Activated CD4-positive, CD25-positive, alpha-beta regulatory T cell (primary cell): Measurements from ENCODE around the gene AHI1.

ENCODE experiments used
- DNase-seq, 4 experiments: peaks; one replicate each; lab custom pipeline; 2025; lab: John Stamatoyannopoulos, UW

AHI1 gene

GRCh38 chr6:135451617-135452190, 45.8 kb downstream of the AHI1 start:
- no peak for DNase-seq

DNA sequence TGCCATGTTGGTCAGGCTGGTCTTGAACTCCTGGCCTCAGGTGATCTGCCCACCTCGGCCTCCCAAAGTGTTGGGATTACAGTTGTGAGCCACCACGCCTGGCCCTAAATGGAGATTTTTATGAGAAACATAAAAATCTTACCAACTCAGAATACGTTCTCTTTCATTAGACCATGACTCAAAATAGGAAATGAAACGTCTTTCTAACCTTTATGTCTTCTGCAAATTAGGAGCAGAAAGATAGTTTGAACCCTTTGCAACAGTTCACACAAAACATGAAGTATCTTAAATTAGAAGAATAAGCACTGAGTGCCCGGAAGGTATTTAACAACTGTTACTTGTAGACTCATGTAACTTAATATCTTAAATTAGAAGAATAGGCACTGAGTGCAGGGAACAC, 48.3 kb downstream of the AHI1 start:
- no peak for DNase-seq

- DNase-seq = no peak
Observed at GRCh38 chr6:135440087-135440792, 57.3 kb downstream of the AHI1 start.

GRCh38 chr6:135439549-135439948, 58.0 kb downstream of the AHI1 start:
- DNase-seq = no peak

- DNase-seq = no peak
Observed at GRCh38 chr6:135438907-135439535, 58.5 kb downstream of the AHI1 start.

DNA sequence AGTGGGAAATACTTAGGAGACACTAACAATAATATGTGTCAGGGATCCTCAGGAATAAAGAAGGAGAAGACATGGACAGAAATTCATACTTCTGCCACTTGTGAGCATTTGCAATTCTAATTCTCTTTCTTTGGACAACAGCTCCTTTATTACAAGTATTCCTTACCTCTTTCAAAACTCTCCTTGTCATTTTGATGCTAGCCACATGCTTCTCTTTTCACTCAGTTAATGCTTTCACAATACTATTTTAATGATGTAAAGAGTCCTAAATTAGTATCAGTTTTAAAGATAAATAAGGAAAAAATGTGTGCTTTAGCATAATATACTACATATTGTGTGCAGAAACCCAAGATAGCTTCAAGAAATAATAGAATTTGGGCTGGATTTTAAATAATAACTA, 62.5 kb downstream of the AHI1 start:
- DNase-seq = no peak

DNA sequence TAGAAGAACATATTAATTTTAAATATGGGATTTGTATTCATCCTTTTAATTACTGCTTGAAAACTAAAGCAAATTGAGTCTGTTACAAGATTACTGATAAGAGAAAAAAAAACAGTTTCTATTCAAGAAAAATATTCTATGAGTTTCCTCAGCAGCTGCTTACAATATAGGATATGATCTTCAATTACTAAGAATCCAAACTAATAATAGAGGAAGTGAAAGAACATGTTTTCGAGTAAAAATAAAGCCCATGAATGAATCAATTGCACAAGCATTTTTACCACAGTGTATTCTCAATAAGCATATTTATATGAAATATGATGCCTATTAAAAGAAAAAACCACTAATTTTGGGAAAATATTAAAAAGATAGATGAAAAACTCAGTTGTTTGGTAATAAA, 63.4 kb downstream of the AHI1 start:
- no peak for DNase-seq

GRCh38 chr6:135428078-135428477, 69.5 kb downstream of the AHI1 start:
- DNase-seq = no peak

DNA sequence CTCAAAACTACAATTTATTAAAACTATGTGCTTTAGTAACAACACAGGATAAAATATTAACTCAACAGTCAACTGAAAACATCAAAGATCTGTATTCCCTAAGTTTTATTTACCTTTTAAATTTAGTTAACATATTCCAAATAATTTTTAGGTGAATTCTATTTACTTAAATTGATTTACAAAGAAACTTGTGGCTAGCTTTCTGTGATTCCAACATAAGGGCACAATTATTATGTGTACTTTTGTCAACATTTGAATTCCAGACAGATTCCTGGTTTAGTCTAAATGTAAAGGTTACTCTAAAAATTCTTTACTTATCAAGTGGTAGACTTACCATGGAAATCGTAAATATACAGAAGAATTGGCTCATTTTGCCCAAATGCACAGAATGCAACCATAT, 70.7 kb downstream of the AHI1 start:
- DNase-seq = no peak

DNA sequence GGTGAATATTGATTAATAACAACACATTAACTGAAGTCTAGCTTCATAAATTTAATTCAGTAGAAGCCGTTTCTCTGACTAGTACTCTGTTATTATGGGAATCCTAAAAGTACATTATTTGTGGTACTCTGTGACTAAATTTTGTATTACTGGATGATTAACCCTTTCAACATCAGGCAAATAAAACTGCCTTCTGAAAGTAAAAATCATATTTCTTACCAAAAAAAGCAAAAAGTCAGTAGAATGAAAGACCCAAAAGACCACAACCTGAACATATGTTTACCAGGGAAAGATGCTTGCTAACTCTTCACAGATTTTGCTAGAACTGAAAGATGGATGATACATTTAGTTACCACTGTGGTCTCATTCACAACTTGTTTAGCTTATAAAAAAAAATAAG, 73.2 kb downstream of the AHI1 start:
- no peak for DNase-seq

GRCh38 chr6:135423649-135424128, 73.9 kb downstream of the AHI1 start:
- no peak for DNase-seq

GRCh38 chr6:135419162-135419561, 78.4 kb downstream of the AHI1 start:
- no peak for DNase-seq

- DNase-seq = no peak
Observed at GRCh38 chr6:135418040-135418760, 79.3 kb downstream of the AHI1 start.

DNA sequence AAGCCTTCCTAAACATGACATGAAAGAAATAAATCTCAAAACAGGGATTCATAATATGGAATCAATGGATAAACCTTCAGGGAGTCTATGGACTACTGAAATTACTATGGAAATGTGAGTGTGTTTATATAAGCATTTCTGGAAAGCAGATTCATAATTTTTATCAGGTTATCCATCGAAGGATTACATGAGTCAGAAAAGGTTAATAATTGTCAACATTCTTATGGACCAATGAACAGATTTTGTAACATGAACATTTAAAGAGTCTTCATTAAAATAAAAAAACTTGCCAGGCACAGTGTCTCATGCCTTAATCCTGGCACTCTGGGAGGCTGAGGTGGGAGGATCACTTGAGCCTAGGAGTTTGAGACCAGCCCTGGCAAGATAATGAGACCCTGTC, 84.8 kb downstream of the AHI1 start:
- no peak for DNase-seq

GRCh38 chr6:135411849-135412248, 85.7 kb downstream of the AHI1 start:
- no peak for DNase-seq

DNA sequence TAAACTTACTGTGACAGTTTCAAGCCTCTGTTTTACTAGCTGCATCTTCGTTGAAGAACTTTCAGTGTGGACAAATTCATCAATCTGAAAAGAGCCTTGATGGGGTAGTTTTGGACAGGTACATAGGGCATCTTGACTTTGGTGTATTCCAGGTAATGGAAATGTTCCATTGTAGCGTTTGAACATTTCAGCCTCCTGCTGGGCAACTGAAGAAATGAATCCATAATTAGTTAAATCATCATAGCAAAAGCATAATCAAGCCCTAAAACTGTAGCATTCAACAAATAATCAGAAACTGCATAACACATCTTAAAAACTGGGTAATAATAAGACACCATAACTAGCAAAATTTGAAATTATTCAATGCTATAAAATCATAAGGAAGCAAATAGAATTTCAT, 86.2 kb downstream of the AHI1 start:
- no peak for DNase-seq

DNA sequence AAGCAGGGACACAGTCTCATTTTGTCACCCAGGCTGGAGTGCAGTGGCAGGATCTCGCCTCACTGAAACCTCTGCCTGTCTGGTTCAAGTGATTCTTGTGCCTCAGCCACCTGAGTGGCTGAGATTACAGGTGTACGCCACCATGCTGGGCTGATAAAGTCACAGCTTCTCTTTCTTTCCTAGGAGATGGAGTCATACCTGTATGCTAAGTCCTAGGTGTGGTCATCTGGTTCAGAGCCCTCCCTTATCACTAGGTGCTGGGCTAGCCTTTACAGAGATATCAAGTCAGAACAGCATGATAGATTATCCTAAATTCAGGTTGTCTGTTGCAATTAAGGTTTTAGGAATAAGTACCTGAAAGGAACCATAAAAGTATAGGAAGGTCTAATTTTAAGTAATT, 86.7 kb downstream of the AHI1 start:
- no peak for DNase-seq

DNA sequence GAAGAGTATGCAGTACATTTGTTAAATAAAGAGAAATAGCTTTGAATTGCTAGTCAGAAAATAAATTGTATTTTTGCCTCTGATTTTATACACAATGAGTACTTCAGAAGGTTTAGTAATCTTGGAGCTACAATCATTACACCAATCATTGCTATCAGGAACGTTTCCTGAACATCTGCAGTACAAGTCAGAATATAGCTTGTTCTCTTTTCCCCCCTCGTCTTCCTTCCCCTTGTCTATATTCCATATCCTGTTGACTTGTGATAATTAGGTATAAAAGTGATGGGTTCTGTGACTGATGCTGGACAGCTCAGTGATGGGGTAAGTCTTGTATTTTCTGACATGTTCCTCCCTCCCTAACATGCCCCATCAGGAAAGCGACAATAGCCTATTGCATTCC, 94.0 kb downstream of the AHI1 start:
- DNase-seq = no peak

GRCh38 chr6:135402311-135402710, 95.2 kb downstream of the AHI1 start:
- DNase-seq = no peak

DNA sequence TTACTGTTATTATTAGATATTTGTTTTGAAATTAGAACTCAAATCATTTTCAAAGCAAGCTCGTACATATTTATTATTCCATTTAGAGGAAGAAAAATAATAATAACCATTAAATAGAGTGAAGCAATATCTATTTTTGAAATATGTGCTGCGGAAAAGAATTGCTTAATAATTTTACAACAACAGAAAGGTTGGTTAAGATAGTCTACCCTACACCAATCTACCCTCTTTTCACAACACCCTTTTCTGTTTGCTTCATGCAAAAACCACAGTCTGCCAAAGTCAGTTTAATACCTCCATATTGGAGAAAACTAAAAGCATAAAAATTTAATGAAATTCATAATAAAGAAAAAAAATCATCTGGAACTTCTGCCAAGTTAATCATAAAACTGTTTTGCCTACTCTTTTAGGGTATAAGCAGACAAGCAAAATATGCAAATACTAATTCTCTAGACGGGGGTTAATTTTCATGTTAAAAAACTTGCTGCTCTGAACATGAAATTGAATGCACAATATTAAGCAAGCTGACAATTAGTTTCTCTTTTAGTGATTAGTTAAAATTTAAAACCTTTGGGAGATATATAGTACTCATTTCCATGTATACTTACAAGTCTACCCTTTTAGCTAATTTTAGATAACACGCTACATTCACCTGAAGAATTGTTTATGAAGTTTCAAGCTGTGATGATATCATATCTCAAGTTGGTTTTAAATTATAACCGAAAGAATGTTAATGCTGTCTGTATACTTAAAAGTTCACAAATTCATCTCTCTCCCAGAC, 100.2 kb downstream of the AHI1 start:
- DNase-seq = no peak

GRCh38 chr6:135395136-135395535, 102.4 kb downstream of the AHI1 start:
- DNase-seq = no peak

- no peak for DNase-seq
Observed at GRCh38 chr6:135393289-135393688, 104.3 kb downstream of the AHI1 start.
